BJ (cell line): ENCODE measurements around the gene UBR3. TPM values are rescaled to one million over a fixed set of nuclear protein-coding genes. Genes with fewer than 3 reads are reported as not detected.

ENCODE experiments used
- CTCF ChIA-PET: fragments of 350-600 bp; formaldehyde crosslinking; extraction: SDS; loops from one replicate; lab custom pipeline; 2021; ENCODE audit warnings: antibody characterized with exemption, inconsistent platforms; lab: Yijun Ruan, JAX
- POLR2A ChIA-PET: fragments of 300-600 bp; sonication (Branson Sonifier 250); formaldehyde crosslinking; extraction: SDS; loops from one replicate; lab custom pipeline; 2021; ENCODE audit warnings: antibody characterized with exemption; lab: Charles Lee
- DNase-seq: peaks from one replicate; pipeline ENCODE4 v3.0.0-alpha.2; 2011; ENCODE audit warnings: low read depth
- H3K27me3 ChIP-seq: 2 replicates; pipeline ENCODE4 v1.6.0; 2011; ENCODE audit warnings: low read length; ENCODE audit not compliant: control insufficient read depth, insufficient read depth
- H3K36me3 ChIP-seq: 2 replicates; pipeline ENCODE4 v1.5.1; 2011; ENCODE audit warnings: low read length; ENCODE audit not compliant: control insufficient read depth, insufficient read depth
- H3K4me3 ChIP-seq: 2 replicates; pipeline ENCODE4 v1.5.1; 2011; ENCODE audit warnings: low read depth, mild to moderate bottlenecking, control low read depth, low read length
- polyA plus RNA-seq: library from polyadenylated mRNA; depleted of rRNA; stranded (reverse); fragments of >200 nt; gene quantifications from 2 replicates; pipeline ENCODE4 v1.2.3, GENCODE V29; 2011
- TF ChIP-seq, protein P1 (sequence below): IDR thresholded peaks from 2 replicates; pipeline ENCODE4 v1.5.1; 2011; ENCODE audit warnings: low read depth, mild to moderate bottlenecking, control low read depth, inconsistent platforms, low read length, moderate library complexity; ENCODE audit not compliant: insufficient read depth

The UBR3 gene
- polyA plus RNA-seq, 1 experiment = 7.5 TPM

DNA sequence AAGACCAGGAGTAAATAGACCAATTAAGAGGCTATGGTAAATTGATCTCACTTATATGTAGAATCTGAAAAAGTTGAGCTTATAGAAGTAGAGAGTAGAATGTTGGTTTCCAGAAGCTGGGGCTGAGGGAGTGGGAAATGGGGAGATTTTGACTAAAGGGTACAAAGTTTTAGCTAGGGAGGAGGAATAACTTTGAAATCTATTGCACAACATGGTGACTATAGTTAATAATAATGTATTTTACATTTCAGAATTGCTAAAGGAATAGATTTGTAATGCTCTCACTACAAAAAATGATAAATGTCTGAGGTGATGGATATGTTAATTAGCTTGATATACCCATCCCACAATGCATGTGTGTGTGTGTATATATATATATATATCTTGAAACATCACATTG lies 82.1 kb downstream of the UBR3 start:
- DNase-seq = no peak
- ChIA-PET CTCF (interaction anchor here (0.5 to 1.4 kb wide), 3 partner anchors 21 to 85 kb away, joined by 3 to 6 read pairs (median 3); partner anchors contain the start of gene METTL5), POLR2A (no interaction called here)
- H3K36me3 ChIP-seq = peaks cover 2% of the 10 kb centered on the region
- no peaks in the 10 kb centered on the region for H3K27me3 ChIP-seq
- TF ChIP-seq, protein P1, sequence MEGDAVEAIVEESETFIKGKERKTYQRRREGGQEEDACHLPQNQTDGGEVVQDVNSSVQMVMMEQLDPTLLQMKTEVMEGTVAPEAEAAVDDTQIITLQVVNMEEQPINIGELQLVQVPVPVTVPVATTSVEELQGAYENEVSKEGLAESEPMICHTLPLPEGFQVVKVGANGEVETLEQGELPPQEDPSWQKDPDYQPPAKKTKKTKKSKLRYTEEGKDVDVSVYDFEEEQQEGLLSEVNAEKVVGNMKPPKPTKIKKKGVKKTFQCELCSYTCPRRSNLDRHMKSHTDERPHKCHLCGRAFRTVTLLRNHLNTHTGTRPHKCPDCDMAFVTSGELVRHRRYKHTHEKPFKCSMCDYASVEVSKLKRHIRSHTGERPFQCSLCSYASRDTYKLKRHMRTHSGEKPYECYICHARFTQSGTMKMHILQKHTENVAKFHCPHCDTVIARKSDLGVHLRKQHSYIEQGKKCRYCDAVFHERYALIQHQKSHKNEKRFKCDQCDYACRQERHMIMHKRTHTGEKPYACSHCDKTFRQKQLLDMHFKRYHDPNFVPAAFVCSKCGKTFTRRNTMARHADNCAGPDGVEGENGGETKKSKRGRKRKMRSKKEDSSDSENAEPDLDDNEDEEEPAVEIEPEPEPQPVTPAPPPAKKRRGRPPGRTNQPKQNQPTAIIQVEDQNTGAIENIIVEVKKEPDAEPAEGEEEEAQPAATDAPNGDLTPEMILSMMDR = no peak
- H3K4me3 ChIP-seq = no peak overlapping the region

DNA sequence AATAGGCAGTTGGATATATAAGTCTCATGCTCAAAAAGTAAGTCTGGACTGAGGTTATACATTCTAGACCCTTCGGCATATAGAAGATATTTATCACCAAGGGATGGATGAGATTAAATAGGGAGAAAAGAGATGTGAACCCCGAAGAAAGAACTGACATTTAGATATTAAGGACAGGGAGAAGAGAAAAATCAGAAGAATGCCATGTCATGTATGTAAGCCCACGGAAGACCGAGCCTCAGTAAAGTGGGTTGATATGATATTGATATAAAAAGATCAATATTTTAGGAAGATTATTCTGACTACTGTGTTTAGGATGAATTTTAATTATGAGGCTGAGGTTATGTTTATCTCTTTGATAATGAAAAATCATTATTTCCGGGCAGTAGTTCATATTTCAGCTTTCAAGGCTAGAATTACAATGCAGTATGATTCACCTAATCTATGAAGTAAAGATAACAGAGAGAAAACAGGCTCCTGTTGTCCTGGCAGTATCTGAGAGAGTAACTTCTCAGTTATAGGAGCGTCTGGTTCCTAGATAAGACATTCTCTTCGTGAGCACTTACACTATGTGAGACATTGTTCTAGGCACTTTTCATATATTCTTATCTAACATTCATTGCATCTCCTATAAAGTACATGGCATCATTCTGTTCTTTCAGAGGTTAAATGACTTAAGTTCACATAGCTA lies 83.0 kb downstream of the UBR3 start:
- Histone ChIP-seq H3K4me3 (no peak overlapping the region), H3K27me3 (no peaks in the 10 kb centered on the region), H3K36me3 (peaks cover 2% of the 10 kb centered on the region)
- ChIA-PET CTCF (interaction anchor here (1.4 kb wide), 1 partner anchor 86 kb away, joined by 3 read pairs; the partner anchor contains the start of gene METTL5), POLR2A (no interaction called here)
- TF ChIP-seq, protein P1 = no peak
- no peak for DNase-seq

DNA sequence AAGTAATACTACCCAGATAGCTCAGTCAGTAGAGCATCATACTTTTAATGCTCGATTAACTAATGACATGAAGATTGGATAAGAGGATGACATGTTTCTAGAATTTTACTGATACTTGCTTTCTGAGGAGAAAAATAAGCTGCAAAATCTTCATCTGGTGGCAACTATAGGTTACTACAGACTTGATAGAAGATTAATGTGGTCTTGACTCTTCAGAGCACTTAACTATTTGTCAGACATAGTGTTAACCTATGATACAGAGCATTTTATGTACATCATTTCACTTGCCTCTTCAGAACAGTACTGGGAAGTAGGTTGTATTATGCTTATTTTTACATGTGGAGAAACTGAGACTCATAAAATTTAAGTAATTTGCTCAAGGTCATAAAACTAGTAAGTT lies 83.9 kb downstream of the UBR3 start:
- Histone ChIP-seq H3K27me3 (no peaks in the 10 kb centered on the region), H3K4me3 (no peak overlapping the region), H3K36me3 (peaks cover 2% of the 10 kb centered on the region)
- ChIA-PET CTCF (no interaction called here), POLR2A (no interaction called here)
- TF ChIP-seq, protein P1 = no peak
- DNase-seq = no peak

DNA sequence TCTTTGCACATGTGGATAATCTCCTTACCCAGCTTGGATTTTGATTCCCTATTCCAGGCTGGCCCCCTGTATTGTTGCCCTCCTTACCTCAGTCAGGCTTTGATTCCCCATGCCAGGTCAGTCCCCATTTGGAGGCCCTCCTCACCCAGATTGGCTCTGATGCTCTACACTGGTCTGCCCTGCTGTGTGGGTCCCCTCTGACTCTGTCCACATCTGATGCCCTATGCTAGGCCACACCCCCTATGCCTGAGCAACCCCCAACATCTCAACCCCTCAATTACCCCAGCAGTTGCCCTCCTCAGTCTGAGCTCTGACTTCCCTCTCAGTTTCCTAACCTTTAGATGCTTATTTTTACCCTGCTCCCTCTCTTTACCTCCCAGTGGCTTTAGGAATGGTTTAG lies 89.4 kb downstream of the UBR3 start:
- Histone ChIP-seq H3K4me3 (no peak overlapping the region), H3K27me3 (no peaks in the 10 kb centered on the region), H3K36me3 (no peaks in the 10 kb centered on the region; the same call in 1 of the 2 replicates)
- ChIA-PET CTCF (interaction anchor here (1.0 kb wide), 1 partner anchor 12 kb away, joined by 3 read pairs; no protein-coding TSS in a partner anchor), POLR2A (no interaction called here)
- DNase-seq = no peak
- TF ChIP-seq, protein P1 = no peak

DNA sequence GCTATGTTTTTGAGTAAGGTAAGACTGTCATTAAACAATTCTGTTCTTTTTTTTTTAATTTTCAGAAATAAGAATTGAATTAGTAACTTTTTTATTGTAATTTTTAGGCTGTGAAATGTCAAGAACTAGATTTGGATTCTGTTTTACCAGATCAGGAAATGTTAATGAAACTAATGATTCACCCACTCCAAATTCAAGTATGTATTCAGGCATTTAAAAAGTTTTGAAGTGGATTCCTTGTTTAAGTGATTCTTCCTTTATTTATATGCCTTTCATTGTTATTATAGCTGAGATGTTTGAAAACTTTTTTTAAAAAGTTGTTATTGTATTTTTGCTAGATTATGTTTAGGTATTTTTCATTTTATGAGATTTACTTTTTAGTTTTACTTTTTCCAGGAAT lies 96.7 kb downstream of the UBR3 start:
- POLR2A ChIA-PET = no interaction called here
- Histone ChIP-seq H3K36me3 (peaks cover 2% of the 10 kb centered on the region), H3K4me3 (no peak overlapping the region), H3K27me3 (no peaks in the 10 kb centered on the region)
- TF ChIP-seq, protein P1 = no peak
- no peak for DNase-seq
- CTCF ChIA-PET = interaction anchor here (1.2 kb wide), 1 partner anchor 96 kb away, joined by 4 read pairs; no protein-coding TSS in a partner anchor
